H1 (cell line): ENCODE measurements around the gene UHRF1. TPM values are rescaled to one million over a fixed set of nuclear protein-coding genes. Genes with fewer than 3 reads are reported as not detected.

Experiments used
- CTCF ChIA-PET: fragments of 300-600 bp; sonication (Branson Sonifier 250); formaldehyde crosslinking; loops from one replicate; lab custom pipeline; 2021; ENCODE audit not compliant: partially characterized antibody; lab: Charles Lee
- POLR2A ChIA-PET: fragments of 300-600 bp; sonication (Branson Sonifier 250); formaldehyde crosslinking; loops from one replicate; lab custom pipeline; 2021; ENCODE audit warnings: inconsistent platforms; ENCODE audit not compliant: partially characterized antibody; lab: Charles Lee
- DNase-seq, 2 experiments: peaks; one replicate each; pipeline versions ENCODE4 v3.0.0 to v3.0.0-alpha.2; 2010 to 2022; ENCODE audit warnings: low spot score in 2 of 2, low read depth in 1 of 2, mixed read lengths in 1 of 2
- FAIRE-seq: peaks from 2 replicates; lab custom pipeline; 2011; peaks lifted over from hg19 to GRCh38; lab: Jason Lieb, UNC
- H2AFZ ChIP-seq: 2 replicates; pipeline ENCODE4 v1.8.1; 2012; ENCODE audit warnings: low read length, inconsistent platforms
- H2AK5ac ChIP-seq: 2 replicates; pipeline ENCODE4 v1.6.1; 2013; ENCODE audit warnings: low read depth, low read length
- H2BK120ac ChIP-seq: replicated peaks from 2 replicates; pipeline ENCODE3; 2013; ENCODE audit warnings: low read depth, low read length, inconsistent platforms
- H2BK12ac ChIP-seq: 2 replicates; pipeline ENCODE4 v1.6.1; 2013; ENCODE audit warnings: low read depth, low read length
- H2BK15ac ChIP-seq: 2 replicates; pipeline ENCODE4 v1.6.1; 2013; ENCODE audit warnings: low read length
- H2BK20ac ChIP-seq: 2 replicates; pipeline ENCODE4 v1.6.1; 2013; ENCODE audit warnings: low read length
- H2BK5ac ChIP-seq: 2 replicates; pipeline ENCODE4 v1.6.1; 2013; ENCODE audit warnings: low read depth, low read length
- H3K14ac ChIP-seq: 2 replicates; pipeline ENCODE4 v1.6.1; 2013; ENCODE audit warnings: inconsistent platforms; ENCODE audit not compliant: insufficient read length
- H3K18ac ChIP-seq: 2 replicates; pipeline ENCODE4 v1.6.1; 2013; ENCODE audit warnings: low read length; ENCODE audit errors: extremely low read depth
- H3K23ac ChIP-seq: 2 replicates; pipeline ENCODE4 v1.6.1; 2013; ENCODE audit warnings: inconsistent platforms; ENCODE audit not compliant: insufficient read length
- H3K23me2 ChIP-seq: 2 replicates; pipeline ENCODE4 v1.6.1; 2013; ENCODE audit warnings: low read depth, low read length
- H3K27ac ChIP-seq: 2 replicates; pipeline ENCODE4 v1.6.1; 2011; ENCODE audit warnings: low read depth, low read length, inconsistent platforms
- H3K27me3 ChIP-seq, 4 experiments: replicated peaks in 1 of 4; 1 replicate in 1 of 4; 2 replicates in 3 of 4; pipeline versions ENCODE4 v1.6.1 to v1.8.1; 2011 to 2013; ENCODE audit warnings: low read length in 3 of 4, mild to moderate bottlenecking in 3 of 4, inconsistent platforms in 2 of 4, mixed read lengths in 2 of 4, moderate library complexity in 1 of 4; ENCODE audit not compliant: control insufficient read depth in 3 of 4, insufficient read depth in 3 of 4; ENCODE audit errors: extremely low read depth in 1 of 4
- H3K36me3 ChIP-seq, 4 experiments: 2 replicates each; pipeline versions ENCODE4 v1.6.1 to v1.8.1; 2011 to 2013; ENCODE audit warnings: mild to moderate bottlenecking in 4 of 4, low read length in 3 of 4, moderate library complexity in 2 of 4, control low read depth in 1 of 4, inconsistent platforms in 1 of 4; ENCODE audit not compliant: insufficient read depth in 4 of 4, control insufficient read depth in 2 of 4
- H3K4ac ChIP-seq: replicated peaks from 2 replicates; pipeline ENCODE3; 2013; ENCODE audit warnings: low read length, low read depth, mixed read lengths, inconsistent platforms; ENCODE audit not compliant: insufficient read length
- H3K4me1 ChIP-seq, 4 experiments: replicated peaks in 1 of 4; 1 replicate in 1 of 4; 2 replicates in 3 of 4; pipeline versions ENCODE4 v1.6.1 to v1.8.1; 2011 to 2013; ENCODE audit warnings: low read length in 3 of 4, inconsistent platforms in 2 of 4, mixed read lengths in 1 of 4; ENCODE audit not compliant: insufficient read depth in 4 of 4, control insufficient read depth in 3 of 4
- H3K4me2 ChIP-seq, 2 experiments: 2 replicates each; pipeline versions ENCODE4 v1.6.1 to v1.8.1; 2011 to 2013; ENCODE audit warnings: low read depth in 2 of 2, low read length in 2 of 2, control low read depth in 1 of 2, inconsistent platforms in 1 of 2, mild to moderate bottlenecking in 1 of 2; ENCODE audit not compliant: insufficient read depth in 1 of 2
- H3K4me3 ChIP-seq, 4 experiments: fragments of 200-600, 300-600 bp in 1 of 4; sonication (generic), shearing (Covaris generic), sonication (Bioruptor Twin) in 1 of 4; 2 replicates each; pipeline versions ENCODE4 v1.5.1 to v1.8.1; 2011 to 2016; ENCODE audit warnings: low read length in 4 of 4, low read depth in 3 of 4, control low read depth in 2 of 4, inconsistent platforms in 2 of 4, mild to moderate bottlenecking in 2 of 4, mixed read lengths in 1 of 4, moderate library complexity in 1 of 4; ENCODE audit not compliant: insufficient read depth in 2 of 4; ENCODE audit errors: extremely low read depth in 1 of 4
- H3K56ac ChIP-seq: replicated peaks from 2 replicates; pipeline ENCODE3; 2013; ENCODE audit warnings: low read depth, mild to moderate bottlenecking, mixed read lengths, low read length, inconsistent platforms; ENCODE audit not compliant: insufficient read length
- H3K79me1 ChIP-seq: 2 replicates; pipeline ENCODE4 v1.6.1; 2013; ENCODE audit warnings: low read depth, low read length, control low read depth
- H3K79me2 ChIP-seq, 2 experiments: 2 replicates each; pipeline versions ENCODE4 v1.6.1 to v1.8.1; 2012 to 2013; ENCODE audit warnings: low read length in 2 of 2, mild to moderate bottlenecking in 2 of 2, inconsistent platforms in 1 of 2; ENCODE audit not compliant: insufficient read depth in 2 of 2, control insufficient read depth in 1 of 2
- H3K9ac ChIP-seq, 4 experiments: replicated peaks in 1 of 4; 1 replicate in 1 of 4; 2 replicates in 3 of 4; pipeline versions ENCODE4 v1.6.1 to v1.8.1; 2011 to 2013; ENCODE audit warnings: low read depth in 3 of 4, low read length in 3 of 4, control low read depth in 2 of 4, mild to moderate bottlenecking in 2 of 4, moderate library complexity in 2 of 4, inconsistent platforms in 1 of 4; ENCODE audit errors: extremely low read depth in 1 of 4
- H3K9me3 ChIP-seq, 2 experiments: 2 replicates each; pipeline versions ENCODE4 v1.6.1 to v1.8.1; 2012 to 2013; ENCODE audit warnings: mild to moderate bottlenecking in 2 of 2, moderate library complexity in 2 of 2, control low read depth in 1 of 2, inconsistent platforms in 1 of 2, low read depth in 1 of 2, low read length in 1 of 2, mixed read lengths in 1 of 2; ENCODE audit not compliant: insufficient read depth in 2 of 2
- H4K20me1 ChIP-seq, 2 experiments: replicated peaks in 1 of 2; 2 replicates each; pipeline versions ENCODE3 to v1.8.1; 2011 to 2013; ENCODE audit warnings: inconsistent platforms in 2 of 2, low read length in 2 of 2, mild to moderate bottlenecking in 1 of 2; ENCODE audit not compliant: insufficient read depth in 2 of 2, control insufficient read depth in 1 of 2
- H4K5ac ChIP-seq: 2 replicates; pipeline ENCODE4 v1.6.1; 2013; ENCODE audit warnings: low read length, low read depth, mixed read lengths, inconsistent platforms; ENCODE audit not compliant: insufficient read length
- H4K8ac ChIP-seq: 2 replicates; pipeline ENCODE4 v1.8.0; 2013; ENCODE audit warnings: mild to moderate bottlenecking, moderate library complexity, low read length, inconsistent platforms; ENCODE audit not compliant: insufficient read depth; ENCODE audit errors: extremely low read depth
- H4K91ac ChIP-seq: replicated peaks from 2 replicates; pipeline ENCODE3; 2013; ENCODE audit warnings: low read length, mixed read lengths, inconsistent platforms; ENCODE audit not compliant: insufficient read length
- ATF3 ChIP-seq: IDR thresholded peaks from 2 replicates; pipeline ENCODE4 v1.6.1; 2011; ENCODE audit warnings: low read depth, mild to moderate bottlenecking, low read length; ENCODE audit not compliant: insufficient read depth
- BACH1 ChIP-seq: IDR thresholded peaks from 2 replicates; pipeline ENCODE4 v1.6.1; 2012; ENCODE audit warnings: low read length, improper control_type of control experiment
- CHD2 ChIP-seq: IDR thresholded peaks from 2 replicates; pipeline ENCODE4 v1.6.1; 2012; ENCODE audit warnings: low read length, improper control_type of control experiment
- EP300 ChIP-seq, 2 experiments: IDR thresholded peaks; 1 replicate in 1 of 2; 2 replicates in 1 of 2; pipeline ENCODE4 v1.6.1; 2011 to 2012; ENCODE audit warnings: low read depth in 2 of 2, low read length in 2 of 2, mild to moderate bottlenecking in 2 of 2, borderline replicate concordance in 1 of 2, inconsistent platforms in 1 of 2, moderate library complexity in 1 of 2
- JUND ChIP-seq: IDR thresholded peaks from 2 replicates; pipeline ENCODE4 v1.6.1; 2011; ENCODE audit warnings: mild to moderate bottlenecking, improper control_type of control experiment, low read length
- MAFK ChIP-seq: IDR thresholded peaks from 2 replicates; pipeline ENCODE4 v1.6.1; 2012; ENCODE audit warnings: low read depth, mild to moderate bottlenecking, improper control_type of control experiment, low read length
- PHF8 ChIP-seq: fragments of 200-600 bp; sonication (generic); conservative IDR thresholded peaks from 2 replicates; pipeline ENCODE4 v1.7.1; 2012; ENCODE audit warnings: low read depth, mild to moderate bottlenecking, inconsistent platforms, low read length, moderate library complexity
- POLR2AphosphoS5 ChIP-seq: IDR thresholded peaks from 2 replicates; pipeline ENCODE4 v1.6.1; 2011; ENCODE audit warnings: low read depth, low read length
- SIN3A ChIP-seq, 2 experiments: IDR thresholded peaks in 1 of 2; conservative IDR thresholded peaks in 1 of 2; 2 replicates each; pipeline ENCODE4 v1.6.1; 2011 to 2012; ENCODE audit warnings: low read length in 2 of 2, improper control_type of control experiment in 1 of 2, low read depth in 1 of 2, mild to moderate bottlenecking in 1 of 2
- SIRT6 ChIP-seq: IDR thresholded peaks from one replicate; pipeline ENCODE4 v1.7.1; 2012; ENCODE audit warnings: low read length, inconsistent platforms
- SP1 ChIP-seq: IDR thresholded peaks from 2 replicates; pipeline ENCODE4 v1.6.1; 2011; ENCODE audit warnings: low read depth, low read length
- SP2 ChIP-seq: IDR thresholded peaks from 2 replicates; pipeline ENCODE4 v1.6.1; 2012; ENCODE audit warnings: mild to moderate bottlenecking, low read length, inconsistent platforms
- USF2 ChIP-seq: IDR thresholded peaks from 2 replicates; pipeline ENCODE4 v1.6.1; 2011; ENCODE audit warnings: low read length, improper control_type of control experiment
- WGBS, 2 experiments: shearing (Covaris generic) in 1 of 2; methylation state at CpG; one replicate each; pipeline versions ENCODE4 v1.1.6 to v1.1.7; 2013 to 2015; ENCODE audit warnings: low lambda C conversion rate in 2 of 2, mixed read lengths in 2 of 2, inconsistent platforms in 1 of 2, low coverage in 1 of 2, missing lambda C conversion rate in 1 of 2; ENCODE audit not compliant: insufficient replicate concordance in 2 of 2, insufficient coverage in 1 of 2, insufficient read length in 1 of 2; ENCODE audit errors: extremely low coverage in 1 of 2, missing lambda C conversion rate in 1 of 2; 5-methylcytosine and 5-hydroxymethylcytosine counted together
- polyA plus RNA-seq, 7 experiments: library from polyadenylated mRNA; depleted of rRNA in 3 of 7; stranded (reverse) in 5 of 7; unstranded in 2 of 7; fragments of >200 nt in 5 of 7; fragments of 200-250 nt in 2 of 7; gene quantifications; 1 replicate in 5 of 7; 2 replicates in 1 of 7; 4 replicates in 1 of 7; pipeline versions ENCODE4 v1.2.1 to v1.2.3, GENCODE V29; 2011 to 2013; ENCODE audit warnings: missing spikeins in 2 of 7, mixed read lengths in 2 of 7
- total RNA-seq: library from RNA; stranded (reverse); fragmentation: NEBNext Ultra II Directional; extraction: Animal tissue kit (Norgen Biotek cat#: 25700); gene quantifications from 2 replicates; pipeline ENCODE4 v1.2.1, GENCODE V29; 2021

The UHRF1 gene
- total and polyA plus RNA-seq, 2 of the 8 experiments (the other 6 are each of a cell fraction or from before 2014, with no cell fraction given) = 14.7 to 65.8 TPM

- no peak overlapping the region for H3K9ac ChIP-seq
- TF ChIP-seq MAFK (no peak), POLR2AphosphoS5 (no peak), SP2 (no peak), PHF8 (no peak), SIN3A (conservative IDR thresholded peaks at IDR 0.05 in 1 of 2, IDR thresholded peaks at IDR 0.05 in 1 of 2; ENCODE audit: low read depth in 1 of 2, low read length in 2 of 2) (no peak), JUND (no peak), SIRT6 (no peak), SP1 (no peak), BACH1 (no peak), USF2 (no peak), CHD2 (no peak), EP300 (IDR thresholded peaks at IDR 0.05; ENCODE audit: borderline replicate concordance in 1 of 2, low read depth in 2 of 2, low read length in 2 of 2) (no peak), ATF3 (no peak)
Observed at GRCh38 chr19:4986471-4986891, 77.2 kb downstream of the UHRF1 start.

More at GRCh38 chr19:4986471-4986891, 77.2 kb downstream of the UHRF1 start:
- no peaks in the 10 kb centered on the region for H3K9me3 ChIP-seq
- H3K14ac ChIP-seq = no peak overlapping the region
- no peak overlapping the region for H2AFZ ChIP-seq
- H3K23me2 ChIP-seq = no peaks in the 10 kb centered on the region
- H4K91ac ChIP-seq = peak overlapping the region; percentile 65
- H3K36me3 ChIP-seq = no peaks in the 10 kb centered on the region
- H3K27me3 ChIP-seq = no peaks in the 10 kb centered on the region
- no peak overlapping the region for H2BK120ac ChIP-seq
- H3K79me2 ChIP-seq = peaks cover 0 to 70% of the 10 kb centered on the region in 2 experiments; a peak in 2 of 4 replicates
- no peak overlapping the region for H2BK15ac ChIP-seq
- FAIRE-seq (no peak), DNase-seq (no peak)
- WGBS, 2 experiments = 91% methylated on average over 19 of the region's 19 CpGs; no CpG with 5 or more reads in 1 of the 2 experiments
- no peak overlapping the region for H2BK20ac ChIP-seq
- H3K56ac ChIP-seq = no peak overlapping the region
- H2BK12ac ChIP-seq = no peak overlapping the region
- CTCF ChIA-PET = interaction anchor here (1.3 to 4.6 kb wide), 10 partner anchors 8 to 181 kb away, joined by 3 to 32 read pairs (median 6); no protein-coding TSS in a partner anchor
- H3K4ac ChIP-seq = no peak overlapping the region
- H4K20me1 ChIP-seq = peaks cover 20 to 27% of the 10 kb centered on the region in 2 experiments
- no peak overlapping the region for H2AK5ac ChIP-seq
- peaks cover 0 to 7% (median 3%) of the 10 kb centered on the region in 4 experiments; a peak in 4 of 7 replicates for H3K4me1 ChIP-seq
- H3K18ac ChIP-seq = no peak overlapping the region
- POLR2A ChIA-PET = interaction anchor here (0.6 to 2.5 kb wide), 2 partner anchors 15 to 118 kb away, joined by 3 to 6 read pairs; no protein-coding TSS in a partner anchor
- H3K4me3 ChIP-seq = no peak overlapping the region
- peaks cover 13% of the 10 kb centered on the region for H3K79me1 ChIP-seq
- no peak overlapping the region; the same call in 1 of the 2 replicates for H2BK5ac ChIP-seq
- no peak overlapping the region for H3K23ac ChIP-seq
- no peak overlapping the region for H3K27ac ChIP-seq
- no peak overlapping the region for H4K5ac ChIP-seq
- no peak overlapping the region for H3K4me2 ChIP-seq
- no peak overlapping the region for H4K8ac ChIP-seq
